ENCODE results near the gene IGLON5.

Gene IGLON5

DNA sequence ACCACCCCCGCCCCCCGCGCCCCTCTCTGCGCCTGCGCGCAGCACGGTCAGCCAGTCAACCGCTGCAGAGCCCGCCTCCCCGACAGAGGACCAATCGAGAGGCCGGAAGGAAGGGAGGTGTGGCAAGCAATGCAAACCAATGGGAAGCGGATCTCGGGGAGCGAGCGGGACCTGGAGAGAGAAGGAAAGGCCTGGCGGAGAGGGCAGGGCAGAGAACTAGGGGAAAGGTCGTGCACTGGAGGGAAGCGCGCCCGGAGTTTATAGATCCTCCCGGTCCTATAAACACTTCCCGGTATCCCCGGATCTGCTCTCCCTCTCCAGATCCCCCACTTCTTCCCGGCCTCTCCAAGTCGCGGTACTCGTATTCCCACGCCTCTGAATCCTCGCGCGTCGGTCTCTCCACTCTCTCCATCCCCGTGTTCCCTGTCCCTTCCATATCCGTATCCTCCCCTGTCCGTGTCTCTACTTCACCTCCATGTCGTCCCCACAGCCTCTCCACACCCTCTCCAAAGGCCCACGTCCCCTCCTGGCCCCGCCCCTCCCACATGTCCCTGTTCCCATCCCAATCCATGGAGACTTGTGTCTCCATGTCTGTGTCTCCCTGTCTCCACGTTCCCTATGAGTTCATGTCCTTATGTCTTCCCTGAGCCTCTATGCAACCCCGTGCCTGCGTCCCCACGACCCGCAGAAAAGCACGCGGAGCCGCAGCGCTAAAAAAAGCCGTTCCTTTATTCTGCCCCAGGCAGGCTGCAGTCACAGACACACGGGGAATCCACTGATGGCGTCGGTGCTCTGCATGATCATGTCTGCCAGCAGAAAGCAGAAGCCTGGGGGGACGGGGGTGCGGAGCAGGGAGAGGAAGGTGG is 55.2 kb downstream of the IGLON5 start:
- FAIRE-seq = no peak

DNA sequence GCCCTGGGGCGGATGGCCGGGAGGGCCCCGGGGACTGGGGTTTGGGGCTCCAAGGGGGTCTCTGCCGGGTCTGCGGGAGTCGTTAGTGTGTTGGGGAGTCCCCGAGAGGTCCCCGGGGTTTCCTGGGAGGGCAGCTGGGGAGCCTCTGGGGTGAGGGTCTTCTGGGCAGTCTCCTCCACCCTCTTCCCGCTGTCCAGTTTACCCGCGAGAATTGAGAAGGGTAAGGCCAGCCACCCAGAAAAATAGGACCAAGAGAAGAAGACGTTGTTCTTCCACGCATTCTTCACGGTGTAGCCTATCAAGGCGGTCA is 55.8 kb downstream of the IGLON5 start:
- no peak for FAIRE-seq

GRCh38 chr19:51367565-51368365 is 56.3 kb downstream of the IGLON5 start:
- peak; percentile 95 for FAIRE-seq

DNA sequence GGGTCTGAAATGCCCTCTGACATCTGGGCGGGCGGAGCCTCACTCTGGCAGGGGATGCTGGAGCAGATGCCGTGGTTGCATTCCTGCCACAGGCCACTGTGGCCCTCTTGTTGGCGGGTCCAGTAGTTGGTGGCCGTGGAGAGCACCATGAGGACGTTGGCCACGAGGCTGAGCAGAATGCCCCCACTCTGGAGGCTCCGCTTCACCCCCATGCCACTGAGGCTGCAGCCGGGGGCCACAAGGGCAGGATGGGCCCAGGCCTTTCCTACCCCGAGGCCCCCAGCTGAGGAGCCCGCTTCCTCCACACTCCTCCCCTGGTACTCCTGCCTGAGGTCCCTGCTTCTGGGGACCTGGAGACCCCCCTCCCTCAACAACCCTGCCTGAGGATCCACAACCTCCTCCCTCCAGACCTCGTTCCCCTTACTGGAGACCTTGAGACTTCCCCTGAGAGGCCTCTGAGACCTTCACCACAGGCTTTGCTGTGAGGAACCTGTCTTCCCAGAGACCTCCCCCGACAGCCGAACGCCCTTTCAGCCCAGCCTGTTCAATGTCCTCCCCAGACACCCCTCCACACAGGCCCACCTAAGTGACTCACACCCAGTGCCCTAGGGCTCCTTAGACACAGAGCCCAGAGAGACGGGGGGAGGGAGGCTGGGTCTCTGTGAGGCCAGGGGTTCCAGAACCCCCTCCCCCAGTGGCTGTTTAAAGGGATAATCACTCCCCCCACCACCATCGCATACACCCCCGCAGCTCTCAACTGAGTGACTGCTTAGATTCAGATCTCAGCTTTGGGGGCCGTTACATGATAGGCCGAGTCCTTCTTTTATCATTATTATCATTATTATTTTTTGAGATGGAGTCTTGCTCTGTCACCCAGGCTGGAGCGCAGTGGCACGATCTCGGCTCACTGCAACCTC is 57.2 kb downstream of the IGLON5 start, which contains the start of gene CLDND2:
CLDND2 (minus strand) TSS at position 638 of the 917 bp plus-strand sequence; CDS start at position 212, 426 bp downstream.
- FAIRE-seq = no peak

- no peak for FAIRE-seq
These were observed 58.8 kb downstream of the IGLON5 start for GRCh38 chr19:51370230-51370629.

GRCh38 chr19:51371186-51371690 is 59.8 kb downstream of the IGLON5 start:
- FAIRE-seq = no peak

DNA sequence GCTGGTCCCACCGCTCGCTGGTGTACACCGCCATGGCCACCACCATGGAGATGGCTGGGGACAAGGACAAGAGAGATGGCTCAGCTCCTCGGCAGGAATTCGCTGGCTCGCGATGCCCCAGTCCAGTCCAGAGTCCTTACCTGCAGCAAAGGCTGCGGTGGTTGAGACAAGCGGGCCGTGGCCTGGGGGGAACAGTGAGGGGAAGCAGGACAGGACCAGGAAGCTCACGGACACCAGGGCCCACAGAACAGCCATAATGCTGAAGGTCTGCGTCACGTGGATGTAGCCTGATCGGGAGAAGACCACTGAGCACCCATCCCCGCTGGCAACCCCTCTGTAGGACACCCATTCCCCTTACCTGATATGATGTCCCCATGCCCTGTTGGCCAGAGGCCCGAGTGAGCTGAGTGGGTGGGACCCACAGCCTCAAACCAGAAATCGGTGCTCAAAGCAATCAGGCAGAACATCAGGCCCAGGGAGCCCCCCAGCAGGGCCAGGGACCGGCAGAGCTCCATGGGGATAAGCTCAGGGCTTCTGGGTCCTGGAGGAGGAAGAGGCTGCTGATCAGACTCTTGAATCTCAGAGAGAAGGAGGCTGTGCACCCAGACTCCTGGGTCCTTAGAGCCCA is 60.7 kb downstream of the IGLON5 start:
- no peak for FAIRE-seq

GRCh38 chr19:51372649-51373504 is 61.4 kb downstream of the IGLON5 start, which contains the start of gene NKG7:
TSS of gene NKG7 (minus strand) at chr19:51372654. CDS start at chr19:51372535, 119 bp downstream.
- FAIRE-seq = no peak

GRCh38 chr19:51375504-51376221 is 64.2 kb downstream of the IGLON5 start:
- no peak for FAIRE-seq

DNA sequence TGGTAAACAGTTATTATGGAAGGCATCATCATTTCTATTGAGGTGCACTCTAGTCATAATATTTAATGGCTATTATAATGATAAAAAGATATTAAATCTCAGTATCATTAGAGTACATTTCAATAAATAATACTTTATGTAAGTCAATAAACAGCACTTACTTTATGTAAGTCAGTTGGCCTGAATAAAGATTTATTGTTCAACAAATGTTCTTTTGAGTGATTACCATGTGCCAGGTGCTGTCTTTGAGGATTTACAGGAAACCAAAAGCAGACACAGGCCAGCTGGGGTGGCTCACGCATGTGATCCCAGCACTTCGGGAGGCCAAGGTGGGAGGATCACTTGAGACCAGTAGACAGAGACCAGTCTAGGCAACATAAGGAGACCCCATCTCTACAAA is 66.0 kb downstream of the IGLON5 start:
- no peak for FAIRE-seq

DNA sequence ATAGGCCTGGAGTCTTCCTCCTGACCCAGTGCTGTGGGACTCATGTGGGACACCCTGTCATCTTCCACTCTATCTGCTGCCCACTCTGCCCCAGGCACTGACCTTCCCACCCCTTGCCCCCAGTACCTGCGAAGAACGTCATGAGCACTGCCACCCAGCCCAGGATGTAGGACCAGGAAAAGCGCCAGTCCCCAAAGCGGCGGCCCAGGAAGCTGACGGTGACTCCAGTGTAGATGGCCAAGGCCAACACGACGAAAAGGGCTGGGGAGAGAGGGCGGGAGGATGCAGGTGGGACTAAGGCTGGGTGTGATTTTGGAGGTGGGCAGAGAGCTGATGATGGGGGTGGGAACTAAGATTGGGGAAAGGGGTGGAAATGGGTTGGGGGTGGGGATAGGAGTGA is 68.9 kb downstream of the IGLON5 start:
- FAIRE-seq = no peak

Measured in TTC549 (cell line).